A549 (cell line): ENCODE data around the gene DUSP19. TPM values are rescaled to one million over a fixed set of nuclear protein-coding genes. Genes with fewer than 3 reads are reported as not detected.

ENCODE experiments used
- ATAC-seq, 2 experiments: fragments of 200-7000 bp in 1 of 2; fragments of >200 bp in 1 of 2; cut with Nextera tagmentation in 1 of 2; cut with Tn5 transposase in 1 of 2; 3 replicates each; pipeline versions ENCODE4 v1.8.0 to v1.9.1; 2018 to 2020; ENCODE audit warnings: mild to moderate bottlenecking in 1 of 2, moderate library complexity in 1 of 2
- CTCF ChIA-PET: fragments of 300-600 bp; sonication (Branson Sonifier 250); formaldehyde crosslinking; extraction: SDS; loops from one replicate; lab custom pipeline; 2021; ENCODE audit warnings: antibody characterized with exemption, inconsistent platforms; lab: Yijun Ruan, JAX
- POLR2A ChIA-PET: fragments of 350-600 bp; formaldehyde crosslinking; extraction: SDS; loops from one replicate; lab custom pipeline; 2021; ENCODE audit warnings: antibody characterized with exemption, inconsistent platforms; lab: Yijun Ruan, JAX
- DNase-seq, 2 experiments: peaks; one replicate each; pipeline versions ENCODE4 v3.0.0 to v3.0.0-alpha.2; 2011 to 2016; ENCODE audit warnings: low read depth in 1 of 2, low spot score in 1 of 2
- FAIRE-seq: peaks from 2 replicates; lab custom pipeline; 2011; peaks lifted over from hg19 to GRCh38; lab: Jason Lieb, UNC
- H3K27ac ChIP-seq, 2 experiments: fragments of >200 bp; sonication (Bioruptor Twin); formaldehyde crosslinking; 3 replicates each; pipeline ENCODE4 v1.5.1; 2016 to 2017
- H3K4me1 ChIP-seq: fragments of >200 bp; sonication (Bioruptor Twin); formaldehyde crosslinking; 3 replicates; pipeline ENCODE4 v1.6.1; 2016
- H3K4me2 ChIP-seq: fragments of >200 bp; sonication (Bioruptor Twin); formaldehyde crosslinking; 3 replicates; pipeline ENCODE4 v1.6.1; 2016
- H3K4me3 ChIP-seq: fragments of >200 bp; sonication (Bioruptor Twin); formaldehyde crosslinking; 3 replicates; pipeline ENCODE4 v1.5.1; 2016
- H3K9me3 ChIP-seq: fragments of >200 bp; sonication (Bioruptor Twin); formaldehyde crosslinking; 3 replicates; pipeline ENCODE4 v1.6.1; 2016
- BCL3 ChIP-seq: fragments of >200 bp; sonication (Bioruptor Twin); formaldehyde crosslinking; IDR thresholded peaks from 3 replicates; pipeline ENCODE4 v1.6.1; 2016
- CEBPB ChIP-seq, 2 experiments: fragments of >200 bp in 1 of 2; sonication (Bioruptor Twin) in 1 of 2; formaldehyde crosslinking in 1 of 2; IDR thresholded peaks; 2 replicates each; pipeline ENCODE4 v1.6.1; 2012 to 2016
- CHD4 ChIP-seq: fragments of 200-600 bp; sonication (generic); IDR thresholded peaks from 2 replicates; pipeline ENCODE4 v1.6.1; 2016; ENCODE audit warnings: antibody characterized with exemption, mild to moderate bottlenecking, borderline replicate concordance
- ELK1 ChIP-seq: fragments of 150-350 bp; IDR thresholded peaks from 2 replicates; pipeline ENCODE4 v1.6.1; 2014; ENCODE audit warnings: low read depth, mild to moderate bottlenecking, low read length
- EP300 ChIP-seq, 2 experiments: fragments of >200 bp; sonication (Bioruptor Twin); formaldehyde crosslinking; IDR thresholded peaks; 2 replicates in 1 of 2; 3 replicates in 1 of 2; pipeline ENCODE4 v1.6.1; 2016 to 2017
- FOSL2 ChIP-seq, 2 experiments: fragments of 450-650 bp in 1 of 2; fragments of >200 bp in 1 of 2; sonication (Bioruptor Twin) in 1 of 2; formaldehyde crosslinking; IDR thresholded peaks; 2 replicates each; pipeline versions ENCODE4 v1.5.0 to v1.6.1; 2016 to 2020; ENCODE audit warnings: mild to moderate bottlenecking in 1 of 2, moderate library complexity in 1 of 2
- HOXB13 ChIP-seq: fragments of 250-450 bp; sonication (Bioruptor Pico); IDR thresholded peaks from 2 replicates; pipeline ENCODE4 v1.5.0; 2020; ENCODE audit warnings: low read depth, mild to moderate bottlenecking, moderate library complexity
- JUN ChIP-seq, 2 experiments: fragments of >200 bp; sonication (Bioruptor Twin); formaldehyde crosslinking; IDR thresholded peaks; 2 replicates in 1 of 2; 3 replicates in 1 of 2; pipeline ENCODE4 v1.6.1; 2016 to 2017
- KDM1A ChIP-seq: fragments of 200-600 bp; sonication (generic); IDR thresholded peaks from 2 replicates; pipeline ENCODE4 v1.6.1; 2016; ENCODE audit warnings: low read depth, mild to moderate bottlenecking
- KDM5A ChIP-seq: fragments of 200-600 bp; sonication (generic); IDR thresholded peaks from 2 replicates; pipeline ENCODE4 v1.6.1; 2016; ENCODE audit warnings: antibody characterized with exemption, mild to moderate bottlenecking
- MAX ChIP-seq: IDR thresholded peaks from 2 replicates; pipeline ENCODE4 v1.6.1; 2012
- MYC ChIP-seq: IDR thresholded peaks from 2 replicates; pipeline ENCODE4 v1.6.1; 2012; ENCODE audit warnings: mild to moderate bottlenecking, inconsistent platforms, low read length, improper control_type of control experiment, borderline replicate concordance
- PBX3 ChIP-seq: IDR thresholded peaks from 2 replicates; pipeline ENCODE4 v1.6.1; 2012
- PHF8 ChIP-seq: fragments of 200-600 bp; sonication (generic); IDR thresholded peaks from 2 replicates; pipeline ENCODE4 v1.6.1; 2016; ENCODE audit warnings: low read depth, mild to moderate bottlenecking, antibody characterized with exemption, moderate library complexity, borderline replicate concordance
- POLR2A ChIP-seq: IDR thresholded peaks from 2 replicates; pipeline ENCODE4 v1.6.1; 2012; ENCODE audit warnings: mild to moderate bottlenecking, low read length
- POLR2AphosphoS2 ChIP-seq: conservative IDR thresholded peaks from 2 replicates; pipeline ENCODE4 v1.6.1; 2012; ENCODE audit warnings: low read length, improper control_type of control experiment, inconsistent platforms
- RAD21 ChIP-seq, 2 experiments: fragments of >200 bp in 1 of 2; sonication (Bioruptor Twin) in 1 of 2; formaldehyde crosslinking in 1 of 2; IDR thresholded peaks in 1 of 2; conservative IDR thresholded peaks in 1 of 2; 2 replicates in 1 of 2; 3 replicates in 1 of 2; pipeline ENCODE4 v1.6.1; 2012 to 2018; ENCODE audit warnings: inconsistent platforms in 1 of 2
- TP53 ChIP-seq: fragments of 250-450 bp; sonication (Bioruptor Pico); IDR thresholded peaks from 2 replicates; pipeline ENCODE4 v1.5.0; 2021; ENCODE audit warnings: mild to moderate bottlenecking, moderate library complexity
- USF2 ChIP-seq: fragments of 450-650 bp; IDR thresholded peaks from 2 replicates; pipeline ENCODE4 v1.6.1; 2014; ENCODE audit warnings: antibody characterized with exemption
- WGBS: methylation state at CpG from one replicate; pipeline ENCODE4 v1.1.6; 2017; ENCODE audit errors: missing lambda C conversion rate; 5-methylcytosine and 5-hydroxymethylcytosine counted together
- polyA plus RNA-seq, 4 experiments: library from polyadenylated mRNA; depleted of rRNA in 3 of 4; stranded (reverse); fragments of >200 nt; fragmentation: RNase III in 1 of 4; extraction: RNeasy Plus Mini Kit Qiagen cat#74134 plus additional on column Dnase treatment in 1 of 4; gene quantifications; 2 replicates in 3 of 4; 3 replicates in 1 of 4; pipeline ENCODE4 v1.2.3, GENCODE V29; 2011 to 2017

DUSP19 gene
- polyA plus RNA-seq, 2 of the 4 experiments (the other 2 are of a cell fraction) = 1.2 to 4.4 TPM

- peak within 1 kb of the TSS; percentile 90 for H3K4me2 ChIP-seq
- peak; percentile 93 to 95 for ATAC-seq
- POLR2A ChIA-PET = interaction anchor here (1.0 to 1.7 kb wide), 3 partner anchors 14 to 44 kb away, joined by 3 to 4 read pairs (median 4); no protein-coding TSS in a partner anchor
- TF ChIP-seq KDM5A = peak; percentile 44; the same call in 1 of the 2 replicates
- 0 out of 5 replicates have a peak, but pooled peaks of 1 of the 2 experiments have one; percentile 22 for TF ChIP-seq RAD21 (conservative IDR thresholded peaks at IDR 0.05 in 1 of 2, IDR thresholded peaks at IDR 0.05 in 1 of 2)
- TF ChIP-seq ELK1 = peak; percentile 86; the same call in 1 of the 2 replicates
- TF ChIP-seq JUN (IDR thresholded peaks at IDR 0.05) = peak; percentile 65 to 77; a peak in 4 of 5 replicates
- peak; percentile 96 to 99 for TF ChIP-seq CEBPB (IDR thresholded peaks at IDR 0.05)
- no peak for TF ChIP-seq FOSL2 (IDR thresholded peaks at IDR 0.05)
- TF ChIP-seq FOSL2 (CRISPR knock-in tag; IDR thresholded peaks at IDR 0.05) = 0 out of 2 replicates have a peak, but pooled peaks have one; percentile 23
- no peak for TF ChIP-seq HOXB13
- peak; percentile 87 for TF ChIP-seq MYC
- no peak for TF ChIP-seq EP300 (IDR thresholded peaks at IDR 0.05)
- peak; percentile 49; the same call in 1 of the 2 replicates for TF ChIP-seq PBX3
- TF ChIP-seq USF2 = peak; percentile 46
- no peak for TF ChIP-seq POLR2AphosphoS2
- peak; percentile 92 for TF ChIP-seq MAX
- TF ChIP-seq POLR2A = peak; percentile 45
- TF ChIP-seq PHF8 = peak; percentile 63
- no peak for TF ChIP-seq TP53 (CRISPR knock-in tag)
- TF ChIP-seq BCL3 = peak; percentile 55; the same call in 2 of the 3 replicates
- TF ChIP-seq, all 56 proteins: peak for 13
- peak within 1 kb of the TSS; percentile 76 to 96 for H3K27ac ChIP-seq
- WGBS = under 1% methylated on average over 37 of the region's 43 CpGs
- peak within 1 kb of the TSS; percentile 61 for H3K4me3 ChIP-seq
- DNase-seq = peak; percentile 56 to 94
- peak; percentile 79 for FAIRE-seq
- H3K4me1 ChIP-seq = peaks cover 29% of the 10 kb centered on the region
- CTCF ChIA-PET = interaction anchor here (1.0 to 1.2 kb wide), 2 partner anchors 17 to 53 kb away, joined by 3 read pairs; no protein-coding TSS in a partner anchor
- no peaks in the 10 kb centered on the region for H3K9me3 ChIP-seq
Observed at GRCh38 chr2:183124222-183124956, 45.8 kb downstream of the DUSP19 start, which contains the start of gene NUP35. Gene NUP35 (plus strand): TSS chr2:183124443. CDS start chr2:183124458, 15 bp downstream.

GRCh38 chr2:183124957-183125255 lies 46.4 kb downstream of the DUSP19 start:
- Histone ChIP-seq H3K4me3 (peak overlapping the region; percentile 61), H3K4me1 (peaks cover 29% of the 10 kb centered on the region), H3K9me3 (no peaks in the 10 kb centered on the region), H3K27ac (peak overlapping the region; percentile 76 to 96), H3K4me2 (peak overlapping the region; percentile 90)
- DNase-seq = no peak
- no peak for ATAC-seq
- FAIRE-seq = no peak
- WGBS = 2% methylated on average over 10 of the region's 10 CpGs
- CTCF ChIA-PET = interaction anchor here (1.2 kb wide), 1 partner anchor 18 kb away, joined by 3 read pairs; no protein-coding TSS in a partner anchor
- no peak for TF ChIP-seq CHD4
- TF ChIP-seq KDM1A = 0 out of 2 replicates have a peak, but pooled peaks have one; percentile 24
- POLR2A ChIA-PET = interaction anchor here (1.0 to 1.7 kb wide), 2 partner anchors 13 to 16 kb away, joined by 4 read pairs; no protein-coding TSS in a partner anchor
